B cell (primary cell): Measurements from ENCODE around the gene RPH3AL. TPM values are rescaled to one million over a fixed set of nuclear protein-coding genes. Genes with fewer than 3 reads are reported as not detected.

Source experiments
- ATAC-seq: fragments of 200-7000 bp; cut with Tn5 transposase; one replicate; pipeline ENCODE4 v1.10.0; 2021; ENCODE audit warnings: low read depth, mild to moderate bottlenecking, moderate number of reproducible peaks, moderate library complexity
- CTCF ChIA-PET: fragments of 350-600 bp; sonication (Branson Sonifier 250); formaldehyde crosslinking; loops from one replicate; lab custom pipeline; 2021; ENCODE audit warnings: antibody characterized with exemption, inconsistent platforms; lab: Charles Lee
- POLR2A ChIA-PET: fragments of 350-600 bp; sonication (Branson Sonifier 250); formaldehyde crosslinking; loops from one replicate; lab custom pipeline; 2021; ENCODE audit warnings: antibody characterized with exemption; lab: Charles Lee
- DNase-seq: peaks from one replicate; pipeline ENCODE4 v3.0.0; 2013
- H2AFZ ChIP-seq: 2 replicates; pipeline ENCODE4 v1.6.1; 2012; ENCODE audit warnings: mild to moderate bottlenecking, low read depth, low read length; ENCODE audit not compliant: insufficient read depth, poor library complexity, severe bottlenecking
- H3K27ac ChIP-seq, 2 donors: 1 replicate in 1 of 2; 2 replicates in 1 of 2; pipeline ENCODE4 v1.5.1; 2012 to 2013; ENCODE audit warnings: low read length in 2 of 2, mild to moderate bottlenecking in 2 of 2, moderate library complexity in 1 of 2
- H3K27me3 ChIP-seq, 4 experiments: fragments of 200-600 bp in 1 of 4; sonication (generic) in 1 of 4; replicated peaks in 1 of 4; 1 replicate in 2 of 4; 2 replicates in 2 of 4; pipeline versions ENCODE4 v1.6.1 to v1.7.0; 2013 to 2016; ENCODE audit warnings: low read length in 3 of 4, mild to moderate bottlenecking in 2 of 4, mixed read lengths in 1 of 4, moderate library complexity in 1 of 4; ENCODE audit not compliant: insufficient read depth in 4 of 4, control insufficient read depth in 3 of 4; ENCODE audit errors: control extremely low read depth in 1 of 4
- H3K36me3 ChIP-seq, 2 experiments: replicated peaks in 1 of 2; 1 replicate in 1 of 2; 2 replicates in 1 of 2; pipeline versions ENCODE4 v1.6.1 to v1.7.1; 2013; ENCODE audit warnings: low read length in 1 of 2; ENCODE audit not compliant: insufficient read depth in 2 of 2, control insufficient read depth in 1 of 2; ENCODE audit errors: control extremely low read depth in 1 of 2, extremely low read depth in 1 of 2
- H3K4me1 ChIP-seq, 2 donors: fragments of 200-600 bp in 1 of 2; sonication (generic) in 1 of 2; 1 replicate in 1 of 2; 2 replicates in 1 of 2; pipeline versions ENCODE4 v1.5.1 to v1.6.1; 2013 to 2017; ENCODE audit warnings: low read length in 2 of 2; ENCODE audit not compliant: control insufficient read depth in 2 of 2, insufficient read depth in 2 of 2
- H3K4me2 ChIP-seq: replicated peaks from 2 replicates; pipeline ENCODE3; 2012; ENCODE audit warnings: mild to moderate bottlenecking, low read depth, low read length; ENCODE audit not compliant: poor library complexity, severe bottlenecking
- H3K4me3 ChIP-seq, 5 experiments: fragments of 200-600 bp in 1 of 5; sonication (generic) in 1 of 5; 1 replicate in 3 of 5; 2 replicates in 2 of 5; pipeline versions ENCODE4 v1.5.1 to v1.7.0; 2011 to 2016; ENCODE audit warnings: low read length in 4 of 5, mild to moderate bottlenecking in 4 of 5, low read depth in 2 of 5, control low read depth in 1 of 5, moderate library complexity in 1 of 5; ENCODE audit not compliant: insufficient read depth in 1 of 5; ENCODE audit errors: control extremely low read depth in 1 of 5, extremely low read depth in 1 of 5
- H3K79me2 ChIP-seq: fragments of 200-600 bp; sonication (generic); one replicate; pipeline ENCODE4 v1.6.0; 2016; ENCODE audit warnings: low read length; ENCODE audit not compliant: control insufficient read depth, insufficient read depth
- H3K9ac ChIP-seq: fragments of 200-600 bp; sonication (generic); 2 replicates; pipeline ENCODE4 v1.6.1; 2017; ENCODE audit warnings: mild to moderate bottlenecking, low read length, moderate library complexity
- H3K9me3 ChIP-seq, 3 donors: one replicate each; pipeline versions ENCODE4 v1.6.1 to v1.7.1; 2013; ENCODE audit warnings: low read length in 2 of 3; ENCODE audit not compliant: control insufficient read depth in 2 of 3, insufficient read depth in 1 of 3; ENCODE audit errors: control extremely low read depth in 1 of 3
- H4K20me1 ChIP-seq: 2 replicates; pipeline ENCODE4 v1.6.0; 2012; ENCODE audit warnings: mild to moderate bottlenecking, low read length; ENCODE audit not compliant: insufficient read depth, control insufficient read depth, poor library complexity, severe bottlenecking
- H3K27ac Mint-ChIP-seq: one replicate; pipeline ENCODE4 v1.8.0; 2021; ENCODE audit warnings: mixed read lengths
- H3K27me3 Mint-ChIP-seq: one replicate; pipeline ENCODE4 v1.8.0; 2021; ENCODE audit warnings: mixed read lengths
- H3K4me1 Mint-ChIP-seq: one replicate; pipeline ENCODE4 v1.8.0; 2021; ENCODE audit warnings: mixed read lengths
- H3K4me3 Mint-ChIP-seq: one replicate; pipeline ENCODE4 v1.8.0; 2021; ENCODE audit warnings: mixed read lengths
- H3K9me3 Mint-ChIP-seq: one replicate; pipeline ENCODE4 v1.8.0; 2022; ENCODE audit warnings: mixed read lengths; ENCODE audit not compliant: insufficient read depth
- EZH2 ChIP-seq: IDR thresholded peaks from 2 replicates; pipeline ENCODE4 v1.6.1; 2012; ENCODE audit warnings: borderline replicate concordance, low read depth, mild to moderate bottlenecking, moderate library complexity, low read length; ENCODE audit not compliant: insufficient read depth, poor library complexity, severe bottlenecking
- WGBS: methylation state at CpG from one replicate; pipeline ENCODE4 v1.1.5; 2013; ENCODE audit warnings: missing lambda C conversion rate; ENCODE audit not compliant: insufficient coverage; 5-methylcytosine and 5-hydroxymethylcytosine counted together
- intact Hi-C: fragments of 100-400 bp; cut with micrococcal nuclease; formaldehyde crosslinking; loops from one replicate; pipeline ENCODE4 v1.10.0; 2022
- polyA plus RNA-seq: library from polyadenylated mRNA; depleted of rRNA; stranded (reverse); fragments of >200 nt; gene quantifications from 2 replicates; pipeline ENCODE4 v1.2.3, GENCODE V29; 2012
- total RNA-seq, 2 donors: library from RNA; stranded (reverse); fragments of 120-200 nt in 1 of 2; gene quantifications; 1 replicate in 1 of 2; 2 replicates in 1 of 2; pipeline versions ENCODE4 v1.2.3 to v1.2.4, GENCODE V29; 2013 to 2022
- TF ChIP-seq, protein P1 (sequence below): fragments of 200-600 bp; IDR thresholded peaks from one replicate; pipeline ENCODE4 v1.8.0; 2022; ENCODE audit warnings: antibody characterized with exemption, mild to moderate bottlenecking

RPH3AL gene
- total and polyA plus RNA-seq, 2 donors (not counting 1 experiment from before 2014, with no cell fraction given), result 10.8 to 13.3 TPM

DNA sequence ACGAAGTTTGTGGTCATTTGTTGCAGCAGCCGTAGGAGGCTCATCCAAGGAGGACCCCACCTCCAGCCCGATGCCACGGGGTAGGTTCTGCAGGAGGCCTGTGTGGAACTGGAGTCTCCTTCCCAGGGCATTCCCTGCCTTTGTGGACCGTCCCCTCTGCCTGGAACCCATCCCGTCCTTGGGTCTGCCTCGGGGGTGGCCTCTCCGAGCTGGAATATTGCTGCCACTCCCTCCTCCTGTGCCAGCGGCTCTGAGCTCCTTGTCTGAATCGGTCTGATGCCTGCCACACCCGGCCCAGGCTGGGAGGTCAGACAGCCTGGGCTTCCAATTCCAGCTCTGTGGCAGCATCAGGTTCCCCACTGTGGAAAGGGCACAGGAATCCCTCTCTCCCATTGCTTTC is 189.9 kb downstream of the RPH3AL start:
- Mint-ChIP-seq H3K27me3 (peaks cover 10% of the 10 kb centered on the region), H3K4me3 (no peak overlapping the region), H3K4me1 (no peaks in the 10 kb centered on the region), H3K27ac (no peak overlapping the region), H3K9me3 (no peaks in the 10 kb centered on the region)
- TF ChIP-seq, protein P1, sequence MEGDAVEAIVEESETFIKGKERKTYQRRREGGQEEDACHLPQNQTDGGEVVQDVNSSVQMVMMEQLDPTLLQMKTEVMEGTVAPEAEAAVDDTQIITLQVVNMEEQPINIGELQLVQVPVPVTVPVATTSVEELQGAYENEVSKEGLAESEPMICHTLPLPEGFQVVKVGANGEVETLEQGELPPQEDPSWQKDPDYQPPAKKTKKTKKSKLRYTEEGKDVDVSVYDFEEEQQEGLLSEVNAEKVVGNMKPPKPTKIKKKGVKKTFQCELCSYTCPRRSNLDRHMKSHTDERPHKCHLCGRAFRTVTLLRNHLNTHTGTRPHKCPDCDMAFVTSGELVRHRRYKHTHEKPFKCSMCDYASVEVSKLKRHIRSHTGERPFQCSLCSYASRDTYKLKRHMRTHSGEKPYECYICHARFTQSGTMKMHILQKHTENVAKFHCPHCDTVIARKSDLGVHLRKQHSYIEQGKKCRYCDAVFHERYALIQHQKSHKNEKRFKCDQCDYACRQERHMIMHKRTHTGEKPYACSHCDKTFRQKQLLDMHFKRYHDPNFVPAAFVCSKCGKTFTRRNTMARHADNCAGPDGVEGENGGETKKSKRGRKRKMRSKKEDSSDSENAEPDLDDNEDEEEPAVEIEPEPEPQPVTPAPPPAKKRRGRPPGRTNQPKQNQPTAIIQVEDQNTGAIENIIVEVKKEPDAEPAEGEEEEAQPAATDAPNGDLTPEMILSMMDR, result no peak
- no peak for TF ChIP-seq EZH2
- H3K27ac ChIP-seq, result no peak overlapping the region
- no peaks in the 10 kb centered on the region for H3K9me3 ChIP-seq
- no peaks in the 10 kb centered on the region for H3K4me1 ChIP-seq
- 94% methylated on average over 10 of the region's 11 CpGs for WGBS
- no peak overlapping the region for H3K4me2 ChIP-seq
- no peaks in the 10 kb centered on the region for H4K20me1 ChIP-seq
- no peak overlapping the region for H3K4me3 ChIP-seq
- intact Hi-C loops, result no loop called here
- DNase-seq (no peak), ATAC-seq (no peak)
- no peak overlapping the region for H3K9ac ChIP-seq
- H2AFZ ChIP-seq, result no peak overlapping the region
- no peaks in the 10 kb centered on the region for H3K79me2 ChIP-seq
- CTCF ChIA-PET, result no interaction called here
- POLR2A ChIA-PET, result no interaction called here
- H3K27me3 ChIP-seq, result peaks cover 0 to 3% (median 0%) of the 10 kb centered on the region in 4 experiments
- H3K36me3 ChIP-seq, result no peaks in the 10 kb centered on the region

Other genes with a start within 250 kb of the RPH3AL start
- gene SCGB1C2, start 215.2 kb downstream of the RPH3AL start, total RNA-seq, result not detected in 2 replicates
- not detected in 2 replicates for gene SCGB1C2, start 215.2 kb downstream of the RPH3AL start, polyA plus RNA-seq
- not detected in 2 replicates for gene DOC2B, start 171.2 kb downstream of the RPH3AL start, total RNA-seq
- gene DOC2B, start 171.2 kb downstream of the RPH3AL start, polyA plus RNA-seq, result not detected in 2 replicates
- gene RFLNB, start 93.1 kb upstream of the RPH3AL start, total RNA-seq, result 0.58 and 0.59 TPM in 2 replicates
- 0.30 and 0.57 TPM in 2 replicates for gene RFLNB, start 93.1 kb upstream of the RPH3AL start, polyA plus RNA-seq